ENCODE measurements around the gene ARFIP1.

ARFIP1 gene

GRCh38 chr4:152939621-152940020 lies 159.9 kb downstream of the ARFIP1 start:
- no peak for DNase-seq (ENCODE audit: low read depth)

DNA sequence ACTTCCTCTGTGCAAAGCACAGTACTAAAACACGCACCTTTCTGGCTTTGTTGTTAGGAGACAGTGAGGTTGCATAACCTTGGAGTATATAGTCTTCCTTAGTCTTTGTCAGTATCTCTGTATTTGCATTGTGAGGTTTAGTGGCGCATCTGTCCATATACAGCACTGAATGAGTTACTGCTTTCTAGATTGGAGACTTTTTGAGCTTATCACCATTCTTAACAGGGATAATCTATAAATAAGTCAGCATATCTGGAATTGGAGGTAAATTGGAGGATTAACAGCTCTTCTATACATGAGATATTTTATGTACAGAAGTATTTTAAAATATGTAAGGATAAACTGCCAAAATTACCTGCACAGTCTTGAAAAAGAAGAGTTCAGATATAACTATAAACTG lies 160.7 kb downstream of the ARFIP1 start:
- no peak for DNase-seq (ENCODE audit: low read depth)

- DNase-seq (ENCODE audit: low read depth) = no peak
These were observed 161.7 kb downstream of the ARFIP1 start for GRCh38 chr4:152941411-152941810.

DNA sequence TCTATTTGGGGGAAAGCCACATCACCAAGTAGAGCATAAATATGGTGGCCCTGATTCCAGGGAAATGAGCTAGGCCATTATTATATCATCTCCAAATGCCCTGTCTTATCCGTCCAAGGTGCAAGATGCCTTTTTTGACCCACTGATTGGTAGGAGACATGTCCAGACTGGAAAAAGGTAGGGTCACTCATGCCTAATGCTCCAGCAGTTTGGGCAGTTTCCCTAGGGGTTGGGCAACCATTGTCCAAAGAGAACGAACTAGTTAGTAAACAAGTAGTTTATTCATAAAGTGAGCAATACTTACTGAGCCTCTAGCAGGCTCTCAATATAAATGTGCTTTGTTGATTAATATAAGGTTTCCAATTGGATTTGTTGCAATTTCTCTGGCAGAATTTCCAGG lies 162.6 kb downstream of the ARFIP1 start:
- no peak for DNase-seq (ENCODE audit: low read depth)

DNA sequence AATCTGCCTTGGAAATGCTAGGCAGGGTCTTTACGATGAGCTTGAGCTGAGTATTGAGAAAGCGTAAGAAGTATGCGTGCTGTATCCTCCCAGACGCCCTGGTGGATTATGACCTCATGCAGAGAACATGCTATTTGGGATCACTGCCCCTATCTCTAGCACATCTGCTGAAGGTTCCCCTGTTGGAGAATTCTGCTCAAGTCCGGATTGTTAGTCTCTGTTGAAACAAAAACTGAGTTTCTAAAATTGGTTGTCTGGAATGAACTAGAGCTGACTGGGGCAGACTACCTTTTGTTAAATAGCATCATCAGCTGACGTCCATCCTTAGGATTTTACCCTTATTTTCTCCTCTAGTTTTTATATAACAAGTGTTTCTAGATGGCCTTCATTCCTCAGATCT lies 163.9 kb downstream of the ARFIP1 start:
- no peak for DNase-seq (ENCODE audit: low read depth)

GRCh38 chr4:152944666-152945320 lies 165.0 kb downstream of the ARFIP1 start:
- DNase-seq (ENCODE audit: low read depth) = no peak

DNA sequence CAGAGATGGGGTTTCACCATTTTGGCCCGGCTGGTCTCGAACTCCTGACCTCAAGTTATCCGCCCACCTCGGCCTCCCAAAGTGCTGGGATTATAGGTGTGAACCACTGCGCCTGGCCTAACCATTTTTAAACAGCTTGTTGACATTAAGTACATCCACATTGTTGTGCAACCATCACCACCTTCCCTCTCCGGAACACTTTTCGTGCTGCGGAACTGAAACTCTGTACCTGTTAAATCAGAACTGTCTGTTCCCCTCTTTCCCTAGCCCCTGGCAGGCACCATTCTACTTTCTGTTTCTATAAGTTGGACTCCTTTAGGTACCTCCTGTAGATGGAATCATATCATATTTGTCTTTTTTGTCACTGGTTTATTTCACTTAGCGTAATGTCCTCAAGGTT lies 165.9 kb downstream of the ARFIP1 start:
- no peak for DNase-seq (ENCODE audit: low read depth)

DNA sequence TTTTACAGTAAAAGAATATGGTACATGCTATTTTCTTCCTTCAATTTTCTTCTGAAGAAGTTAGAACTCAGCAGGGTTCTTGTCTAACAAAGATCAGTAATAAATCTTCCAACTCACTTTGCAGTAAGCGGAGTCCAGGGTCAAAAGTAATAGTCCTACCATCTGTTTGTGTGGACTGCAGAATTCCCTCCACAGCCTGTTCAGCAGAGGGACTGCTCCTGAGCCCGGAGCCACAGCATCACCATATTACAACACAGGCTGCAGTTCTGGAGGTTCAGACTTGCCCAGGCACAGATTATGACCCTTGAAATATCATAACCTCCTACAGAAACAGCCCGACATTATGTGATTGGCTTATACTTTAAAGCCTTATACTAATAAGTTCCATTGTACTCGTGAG lies 166.7 kb downstream of the ARFIP1 start:
- no peak for DNase-seq (ENCODE audit: low read depth)

DNA sequence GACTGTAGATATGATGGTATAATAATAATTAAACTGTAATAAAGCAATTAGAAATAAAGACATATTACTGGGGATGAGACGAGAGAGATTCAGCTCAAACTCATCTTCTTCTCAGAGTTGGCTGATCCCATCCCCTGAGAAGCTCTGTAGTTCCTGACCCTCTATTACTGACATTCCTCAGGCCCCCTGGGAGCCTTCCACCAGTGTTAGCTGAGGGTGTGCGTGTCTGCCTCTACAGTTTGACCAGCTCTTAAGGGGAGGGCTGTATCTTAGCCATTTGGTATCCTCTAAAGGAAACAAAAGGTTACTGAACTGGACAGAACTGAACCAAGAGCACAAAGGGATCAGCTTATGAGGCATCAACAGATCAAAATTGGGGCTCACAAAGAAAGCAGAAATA lies 167.6 kb downstream of the ARFIP1 start:
- no peak for DNase-seq (ENCODE audit: low read depth)

- no peak for DNase-seq (ENCODE audit: low read depth)
These were observed 170.2 kb downstream of the ARFIP1 start for GRCh38 chr4:152949930-152950329.

DNA sequence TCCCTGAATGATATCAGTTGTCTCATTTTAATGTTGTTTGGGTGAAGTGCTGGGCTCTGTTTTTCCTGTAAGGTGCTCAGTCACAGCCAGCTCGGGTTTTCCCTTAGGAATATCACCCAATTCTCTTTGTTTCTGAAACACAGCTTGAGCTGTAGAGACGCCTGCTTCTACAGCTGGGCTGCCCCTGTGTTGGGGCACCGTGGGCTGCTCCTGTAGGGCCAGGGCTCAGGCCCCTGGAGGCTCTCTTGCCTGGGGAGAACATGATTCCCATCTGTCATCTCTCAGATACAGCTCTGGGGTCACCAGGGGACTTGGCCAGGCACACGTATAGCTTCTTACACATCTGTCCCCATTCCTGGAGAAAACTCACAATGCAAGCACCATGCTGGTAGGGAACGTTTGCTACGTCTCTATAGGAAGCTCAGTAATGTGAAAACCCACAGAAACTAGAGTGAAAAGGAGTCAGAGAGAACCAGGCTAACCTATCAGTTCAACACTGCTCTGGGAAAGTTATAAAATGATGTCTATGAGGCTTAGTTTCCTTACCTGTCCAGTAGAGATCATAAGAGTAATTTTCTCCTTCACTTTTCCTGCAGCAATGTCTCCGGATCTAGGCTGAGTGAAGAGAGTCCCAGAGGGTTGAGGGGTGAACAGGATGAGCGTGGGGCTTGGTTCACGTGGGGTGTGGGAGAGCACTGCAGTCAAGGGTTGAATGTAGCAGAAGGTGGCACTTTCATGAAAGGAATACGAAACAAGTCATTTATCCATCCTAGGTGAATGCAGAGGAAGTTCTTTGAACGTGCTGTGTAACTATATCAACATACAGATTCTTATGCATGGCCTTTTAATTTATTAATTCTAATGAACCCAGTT lies 170.9 kb downstream of the ARFIP1 start:
- DNase-seq (ENCODE audit: low read depth) = no peak

DNA sequence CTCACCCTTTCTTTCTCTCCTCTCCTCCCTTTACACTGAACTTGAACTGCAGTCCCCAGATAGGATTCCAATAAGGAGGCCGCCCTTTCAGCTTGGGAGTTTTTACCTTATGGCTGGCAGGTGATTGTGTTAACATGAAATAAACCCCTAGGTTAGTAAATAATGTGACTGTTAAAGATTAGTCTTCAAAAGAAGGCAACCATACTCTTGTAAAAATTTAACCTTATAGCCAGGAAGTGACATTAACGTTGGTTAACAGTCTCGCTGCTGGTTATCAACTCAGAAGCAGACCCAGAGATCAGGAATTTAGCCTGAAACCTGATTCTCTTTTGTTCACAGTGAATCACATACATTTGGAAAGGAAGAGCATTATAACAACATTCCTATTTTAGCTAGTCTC lies 171.6 kb downstream of the ARFIP1 start:
- DNase-seq (ENCODE audit: low read depth) = no peak

GRCh38 chr4:152953514-152953913 lies 173.8 kb downstream of the ARFIP1 start:
- no peak for DNase-seq (ENCODE audit: low read depth)

- no peak for DNase-seq (ENCODE audit: low read depth)
These were observed 175.0 kb downstream of the ARFIP1 start for GRCh38 chr4:152954741-152955140.

- no peak for DNase-seq (ENCODE audit: low read depth)
These were observed 176.4 kb downstream of the ARFIP1 start for GRCh38 chr4:152956147-152956546.

- no peak for DNase-seq (ENCODE audit: low read depth)
These were observed 177.1 kb downstream of the ARFIP1 start for GRCh38 chr4:152956650-152957436.

DNA sequence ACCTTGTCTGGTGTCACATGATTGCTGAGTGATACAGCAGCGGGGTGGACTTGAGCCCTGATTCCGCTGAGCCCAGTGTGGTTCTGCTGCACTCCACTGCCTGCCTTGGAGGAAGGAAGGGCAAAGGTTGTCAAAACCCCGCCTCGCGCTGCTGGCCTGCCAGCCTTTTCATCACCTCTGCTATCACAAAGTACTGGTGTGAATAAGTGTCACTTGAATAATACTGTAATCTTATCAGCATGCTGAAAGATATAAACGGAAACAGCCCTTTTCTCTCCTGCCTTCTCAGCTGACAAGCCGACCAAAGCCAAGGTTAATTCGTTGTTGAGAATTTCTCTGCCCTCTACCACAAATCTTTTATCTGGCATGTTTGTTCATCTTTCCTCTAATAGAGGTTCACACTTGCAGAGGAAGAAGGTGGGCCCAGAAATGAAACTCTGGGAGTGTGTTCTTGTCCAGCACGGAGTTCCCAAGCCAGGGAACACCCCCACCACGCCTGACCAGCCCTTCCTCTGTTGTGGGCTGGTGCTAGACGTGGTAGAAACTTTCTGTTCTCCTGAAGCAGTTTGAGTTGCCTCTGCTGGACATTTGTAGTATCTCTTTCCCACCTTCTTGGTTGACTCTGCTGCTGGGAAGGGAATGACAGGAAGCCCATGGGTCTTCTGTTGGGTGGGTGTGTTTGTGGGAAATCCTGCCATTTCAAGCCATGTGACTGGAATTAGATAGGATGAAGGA lies 177.8 kb downstream of the ARFIP1 start:
- no peak for DNase-seq (ENCODE audit: low read depth)

- no peak for DNase-seq (ENCODE audit: low read depth)
These were observed 179.3 kb downstream of the ARFIP1 start for GRCh38 chr4:152959080-152959479.

- no peak for DNase-seq (ENCODE audit: low read depth)
These were observed 180.3 kb downstream of the ARFIP1 start for GRCh38 chr4:152960082-152960481.

DNA sequence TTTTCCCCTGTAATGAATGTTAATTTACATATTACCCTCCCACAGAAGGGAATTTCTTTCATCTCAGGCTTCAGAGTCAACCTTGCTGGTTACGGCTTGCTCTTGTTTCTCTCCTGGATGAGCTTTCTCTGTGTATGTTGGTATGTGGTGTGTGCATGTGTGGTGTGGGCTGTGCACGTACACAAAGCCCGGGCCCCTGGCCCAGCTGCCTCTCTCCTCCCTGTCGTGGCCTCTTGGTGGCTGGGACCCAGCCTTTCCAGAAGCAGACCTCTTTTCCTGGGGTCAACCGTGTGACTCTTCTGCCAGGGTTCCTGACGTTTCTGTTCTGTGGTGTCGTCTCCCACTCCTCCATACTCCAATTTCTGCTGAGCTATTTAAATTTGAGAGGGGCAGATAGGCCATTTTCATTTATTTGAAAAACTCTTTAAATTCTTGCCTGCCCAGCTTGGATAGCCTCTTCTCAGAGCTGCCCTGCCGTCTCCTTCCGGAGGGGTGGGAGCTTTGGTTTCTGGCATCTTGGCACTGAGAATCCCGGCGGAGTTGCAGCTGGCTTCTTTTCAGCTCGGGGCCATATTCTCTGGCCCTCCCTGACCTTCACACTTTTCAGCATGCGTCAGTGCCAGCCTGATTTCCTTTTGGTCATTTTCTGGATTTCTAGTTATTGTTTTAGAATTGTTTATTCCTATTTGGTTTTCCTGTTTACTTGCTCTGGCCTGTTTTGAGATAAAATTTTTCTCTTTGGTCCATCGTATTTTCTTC lies 181.4 kb downstream of the ARFIP1 start:
- DNase-seq (ENCODE audit: low read depth) = no peak

DNA sequence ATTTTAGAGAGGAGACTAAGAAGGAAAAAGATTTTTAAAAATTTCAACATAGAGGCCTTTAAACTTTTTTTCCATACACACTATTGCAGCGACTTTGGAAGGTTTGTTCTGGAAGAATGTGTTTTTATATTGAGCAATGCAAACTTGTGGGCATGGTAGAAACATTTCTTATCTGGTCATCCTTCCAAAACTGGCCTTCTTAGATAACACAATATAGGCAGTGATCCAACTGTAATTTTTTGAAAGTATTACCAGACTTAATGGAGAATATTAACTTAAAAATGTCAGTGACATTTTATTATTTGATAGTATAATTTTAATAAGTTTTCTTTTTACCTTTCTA lies 182.0 kb downstream of the ARFIP1 start:
- no peak for DNase-seq (ENCODE audit: low read depth)
